Stimulated activated CD8-positive, alpha-beta memory T cell treated with anti-CD3 and anti-CD28 coated beads, Interleukin-15, amount 100 ng/mL, for 48 hours (primary cell): ENCODE measurements around the gene PRR22.
"Not testable (repeated sequence)": the region's sequence is repeated elsewhere in the genome, so short reads cannot be mapped to it uniquely, and the experiment has no call there.

ENCODE experiments used
- DNase-seq, 2 donors: peaks; one replicate each; pipeline ENCODE4 v3.0.0-alpha.2; 2020; ENCODE audit warnings: low read depth in 2 of 2

Gene PRR22

GRCh38 chr19:5751709-5752108, 32.8 kb downstream of the PRR22 start:
- no peak for DNase-seq

- DNase-seq: no peak
Observed at GRCh38 chr19:5749505-5749904, 35.0 kb downstream of the PRR22 start.

GRCh38 chr19:5748920-5749319, 35.6 kb downstream of the PRR22 start:
- not testable (repeated sequence) for DNase-seq

DNA sequence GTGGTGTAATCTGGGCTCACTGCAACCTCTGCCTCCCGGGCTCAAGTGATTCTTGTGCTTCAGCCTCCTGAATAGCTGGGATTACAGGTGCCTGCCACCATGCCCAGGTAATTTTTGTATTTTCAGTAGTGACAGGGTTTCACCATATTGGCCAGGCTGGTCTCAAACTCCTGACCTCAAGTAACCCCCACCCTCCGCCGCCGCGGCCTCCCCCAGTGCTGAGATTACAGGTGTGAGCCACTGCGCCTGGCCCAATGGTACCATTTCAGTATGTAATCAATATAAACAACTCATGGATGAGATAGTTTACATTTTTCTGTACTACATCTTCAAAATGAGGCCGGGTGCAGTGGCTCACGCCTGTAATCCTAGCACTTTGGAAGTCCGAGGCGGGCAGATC, 39.5 kb downstream of the PRR22 start:
- DNase-seq: not testable (repeated sequence)

DNA sequence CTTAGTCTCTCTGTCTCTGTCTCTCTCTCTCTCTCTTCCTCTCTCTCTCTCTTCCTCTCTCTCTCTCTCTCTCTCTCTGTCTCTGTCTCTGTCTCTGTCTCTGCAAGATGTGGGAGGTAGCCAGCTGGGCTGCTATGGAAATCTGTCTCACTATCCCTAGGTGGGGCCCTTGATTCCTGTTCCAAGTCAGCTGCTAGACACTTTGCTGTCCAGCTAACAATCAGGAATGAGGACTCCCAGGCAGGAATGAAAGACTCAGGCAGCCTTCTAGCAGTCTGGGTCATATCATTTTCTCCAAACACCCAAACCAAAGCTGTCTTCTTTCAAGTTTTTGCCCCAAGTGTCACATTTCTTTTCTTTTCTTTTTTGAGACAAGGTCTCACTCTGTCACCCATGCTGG, 40.9 kb downstream of the PRR22 start:
- no peak for DNase-seq

GRCh38 chr19:5742051-5742450, 42.5 kb downstream of the PRR22 start:
- DNase-seq: no peak

- no peak for DNase-seq
Observed at GRCh38 chr19:5738423-5738822, 46.1 kb downstream of the PRR22 start.

- not testable (repeated sequence) for DNase-seq
Observed at GRCh38 chr19:5733172-5733571, 51.4 kb downstream of the PRR22 start.
